HEK293 (cell line): Measurements from ENCODE around the gene DUSP10.
A peak's percentile ranks its signal among the peaks of the same experiment; 100 is the strongest.

Experiments
- CTCF ChIA-PET: fragments of 350-600 bp; formaldehyde crosslinking; extraction: SDS; loops from one replicate; lab custom pipeline; 2021; ENCODE audit warnings: antibody characterized with exemption; lab: Yijun Ruan, JAX
- POLR2A ChIA-PET: fragments of 300-600 bp; formaldehyde crosslinking; extraction: SDS; loops from one replicate; lab custom pipeline; 2020; ENCODE audit warnings: antibody characterized with exemption, inconsistent platforms; lab: Yijun Ruan, JAX
- H3K27ac ChIP-seq: fragments of 200-500 bp; sonication (Bioruptor generic); 2 replicates; pipeline ENCODE4 v1.5.1; 2014; ENCODE audit warnings: low read depth, low read length, control low read depth, inconsistent platforms; ENCODE audit errors: extremely low read depth
- H3K36me3 ChIP-seq, 2 experiments: fragments of 200-500 bp in 1 of 2; sonication (Bioruptor generic) in 1 of 2; 1 replicate in 1 of 2; 2 replicates in 1 of 2; pipeline ENCODE4 v1.5.1; 2014 to 2017; ENCODE audit warnings: inconsistent platforms in 2 of 2, low read length in 2 of 2; ENCODE audit not compliant: control insufficient read depth in 2 of 2, insufficient read depth in 1 of 2
- H3K4me1 ChIP-seq: fragments of 200-500 bp; sonication (Bioruptor generic); 2 replicates; pipeline ENCODE4 v1.5.1; 2014; ENCODE audit warnings: mild to moderate bottlenecking, low read length, inconsistent platforms; ENCODE audit not compliant: control insufficient read depth, insufficient read depth
- H3K4me3 ChIP-seq: 2 replicates; pipeline ENCODE4 v1.5.1; 2011; ENCODE audit warnings: low read depth, mild to moderate bottlenecking, control low read depth, low read length, moderate library complexity
- H3K9me3 ChIP-seq: fragments of 200-500 bp; sonication (Bioruptor generic); 2 replicates; pipeline ENCODE4 v1.5.1; 2014; ENCODE audit warnings: low read depth, low read length, inconsistent platforms; ENCODE audit not compliant: control insufficient read depth, insufficient read depth
- EGR2 ChIP-seq: fragments of 450-650 bp; formaldehyde crosslinking; IDR thresholded peaks from 2 replicates; pipeline ENCODE4 v1.5.1; 2016; ENCODE audit warnings: low read depth, missing biosample characterization, missing genetic modification characterization
- OSR2 ChIP-seq: fragments of 450-650 bp; formaldehyde crosslinking; IDR thresholded peaks from 2 replicates; pipeline ENCODE4 v1.5.1; 2016; ENCODE audit warnings: missing biosample characterization, missing genetic modification characterization
- PRDM1 ChIP-seq: fragments of 450-650 bp; formaldehyde crosslinking; IDR thresholded peaks from 2 replicates; pipeline ENCODE4; 2016; ENCODE audit warnings: missing biosample characterization, missing genetic modification characterization
- ZBTB6 ChIP-seq: fragments of 450-650 bp; formaldehyde crosslinking; IDR thresholded peaks from 2 replicates; pipeline ENCODE4 v1.5.1; 2017; ENCODE audit warnings: missing biosample characterization, missing genetic modification characterization
- ZEB2 ChIP-seq: fragments of 450-650 bp; formaldehyde crosslinking; IDR thresholded peaks from 2 replicates; pipeline ENCODE4 v1.5.1; 2016; ENCODE audit warnings: missing biosample characterization, missing genetic modification characterization
- ZFHX2 ChIP-seq: fragments of 450-650 bp; formaldehyde crosslinking; conservative IDR thresholded peaks from 2 replicates; pipeline ENCODE4 v1.5.1; 2016; ENCODE audit warnings: missing biosample characterization, missing genetic modification characterization
- ZFP37 ChIP-seq: fragments of 450-650 bp; formaldehyde crosslinking; IDR thresholded peaks from 2 replicates; pipeline ENCODE4 v1.5.1; 2016; ENCODE audit warnings: missing biosample characterization, missing genetic modification characterization
- ZIC2 ChIP-seq: fragments of 450-650 bp; formaldehyde crosslinking; IDR thresholded peaks from 2 replicates; pipeline ENCODE4 v1.5.1; 2016; ENCODE audit warnings: missing biosample characterization, missing genetic modification characterization
- ZNF10 ChIP-seq: fragments of 450-650 bp; formaldehyde crosslinking; IDR thresholded peaks from 2 replicates; pipeline ENCODE4 v1.5.1; 2017; ENCODE audit warnings: missing biosample characterization, missing genetic modification characterization
- ZNF211 ChIP-seq: fragments of 450-650 bp; formaldehyde crosslinking; IDR thresholded peaks from 2 replicates; pipeline ENCODE4 v1.5.1; 2016; ENCODE audit warnings: low read depth, missing biosample characterization, missing genetic modification characterization
- ZNF335 ChIP-seq: fragments of 450-650 bp; formaldehyde crosslinking; conservative IDR thresholded peaks from 2 replicates; pipeline ENCODE4 v1.5.1; 2016; ENCODE audit warnings: missing biosample characterization, missing genetic modification characterization
- ZNF362 ChIP-seq: fragments of 450-650 bp; formaldehyde crosslinking; IDR thresholded peaks from 2 replicates; pipeline ENCODE4 v1.5.1; 2016; ENCODE audit warnings: missing biosample characterization, missing genetic modification characterization
- ZNF629 ChIP-seq: fragments of 450-650 bp; formaldehyde crosslinking; IDR thresholded peaks from 2 replicates; pipeline ENCODE4 v1.5.1; 2017; ENCODE audit warnings: missing biosample characterization, missing genetic modification characterization
- ZNF654 ChIP-seq: fragments of 450-650 bp; formaldehyde crosslinking; IDR thresholded peaks from 2 replicates; pipeline ENCODE4 v1.5.1; 2016; ENCODE audit warnings: low read depth, missing biosample characterization, missing genetic modification characterization
- ZNF660 ChIP-seq: fragments of 450-650 bp; IDR thresholded peaks from 2 replicates; pipeline ENCODE4 v1.5.1; 2018; ENCODE audit warnings: missing biosample characterization, mild to moderate bottlenecking, missing genetic modification characterization
- ZNF664 ChIP-seq: fragments of 450-650 bp; formaldehyde crosslinking; IDR thresholded peaks from 2 replicates; pipeline ENCODE4 v1.5.1; 2016; ENCODE audit warnings: missing biosample characterization, missing genetic modification characterization
- ZNF776 ChIP-seq: fragments of 450-650 bp; formaldehyde crosslinking; IDR thresholded peaks from 2 replicates; pipeline ENCODE4 v1.5.0; 2017; ENCODE audit warnings: missing biosample characterization, missing genetic modification characterization, borderline replicate concordance
- TF ChIP-seq, protein P1 (sequence below): fragments of 450-650 bp; formaldehyde crosslinking; IDR thresholded peaks from 2 replicates; pipeline ENCODE4 v1.5.1; 2017; ENCODE audit warnings: missing biosample characterization, missing genetic modification characterization

DUSP10 gene

GRCh38 chr1:221725735-221726672, 15.9 kb downstream of the DUSP10 start:
- Histone ChIP-seq H3K4me1 (peaks cover 3% of the 10 kb centered on the region; the same call in 1 of the 2 replicates), H3K36me3 (peaks cover 0 to 4% of the 10 kb centered on the region in 2 experiments; a peak in 1 of 3 replicates), H3K4me3 (no peak overlapping the region), H3K9me3 (no peaks in the 10 kb centered on the region), H3K27ac (no peak overlapping the region)
- TF ChIP-seq ZNF776 (tag by site-specific recombination) (no peak), ZNF335 (tag by site-specific recombination) (peak; percentile 30; the same call in 1 of the 2 replicates), ZEB2 (tag by site-specific recombination) (0 out of 2 replicates have a peak, but pooled peaks have one; percentile 18), ZNF664 (tag by site-specific recombination) (peak; percentile 60; the same call in 1 of the 2 replicates), ZNF629 (0 out of 2 replicates have a peak, but pooled peaks have one; percentile 11), ZFP37 (no peak), ZIC2 (tag by site-specific recombination) (0 out of 2 replicates have a peak, but pooled peaks have one; percentile 12), EGR2 (no peak), OSR2 (peak; percentile 31; the same call in 1 of the 2 replicates), ZNF10 (no peak), ZFHX2 (no peak), PRDM1 (tag by site-specific recombination) (0 out of 2 replicates have a peak, but pooled peaks have one; percentile 14)
- TF ChIP-seq, protein P1, sequence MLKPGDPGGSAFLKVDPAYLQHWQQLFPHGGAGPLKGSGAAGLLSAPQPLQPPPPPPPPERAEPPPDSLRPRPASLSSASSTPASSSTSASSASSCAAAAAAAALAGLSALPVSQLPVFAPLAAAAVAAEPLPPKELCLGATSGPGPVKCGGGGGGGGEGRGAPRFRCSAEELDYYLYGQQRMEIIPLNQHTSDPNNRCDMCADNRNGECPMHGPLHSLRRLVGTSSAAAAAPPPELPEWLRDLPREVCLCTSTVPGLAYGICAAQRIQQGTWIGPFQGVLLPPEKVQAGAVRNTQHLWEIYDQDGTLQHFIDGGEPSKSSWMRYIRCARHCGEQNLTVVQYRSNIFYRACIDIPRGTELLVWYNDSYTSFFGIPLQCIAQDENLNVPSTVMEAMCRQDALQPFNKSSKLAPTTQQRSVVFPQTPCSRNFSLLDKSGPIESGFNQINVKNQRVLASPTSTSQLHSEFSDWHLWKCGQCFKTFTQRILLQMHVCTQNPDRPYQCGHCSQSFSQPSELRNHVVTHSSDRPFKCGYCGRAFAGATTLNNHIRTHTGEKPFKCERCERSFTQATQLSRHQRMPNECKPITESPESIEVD (tag by site-specific recombination), result peak; percentile 75
- POLR2A ChIA-PET, result no interaction called here
- CTCF ChIA-PET, result no interaction called here

- POLR2A ChIA-PET, result no interaction called here
- no peak overlapping the region for H3K4me3 ChIP-seq
Observed at GRCh38 chr1:221724931-221725605, 16.8 kb downstream of the DUSP10 start.

More at GRCh38 chr1:221724931-221725605, 16.8 kb downstream of the DUSP10 start:
- Histone ChIP-seq H3K27ac (no peak overlapping the region), H3K36me3 (peaks cover 0 to 4% of the 10 kb centered on the region in 2 experiments; a peak in 1 of 3 replicates), H3K4me1 (peaks cover 3% of the 10 kb centered on the region; the same call in 1 of the 2 replicates), H3K9me3 (no peaks in the 10 kb centered on the region)
- TF ChIP-seq ZNF660 (no peak), ZNF654 (no peak), ZNF362 (tag by site-specific recombination) (no peak), ZBTB6 (no peak), ZNF211 (tag by site-specific recombination) (no peak)
- CTCF ChIA-PET, result no interaction called here
